ENCODE data around the gene CR1L. TPM values are rescaled to one million over a fixed set of nuclear protein-coding genes. Genes with fewer than 3 reads are reported as not detected.
"Not testable (repeated sequence)": the region's sequence is repeated elsewhere in the genome, so short reads cannot be mapped to it uniquely, and the experiment has no call there.

CR1L gene
- total RNA-seq, 1 donor from 2014 or later = not detected

DNA sequence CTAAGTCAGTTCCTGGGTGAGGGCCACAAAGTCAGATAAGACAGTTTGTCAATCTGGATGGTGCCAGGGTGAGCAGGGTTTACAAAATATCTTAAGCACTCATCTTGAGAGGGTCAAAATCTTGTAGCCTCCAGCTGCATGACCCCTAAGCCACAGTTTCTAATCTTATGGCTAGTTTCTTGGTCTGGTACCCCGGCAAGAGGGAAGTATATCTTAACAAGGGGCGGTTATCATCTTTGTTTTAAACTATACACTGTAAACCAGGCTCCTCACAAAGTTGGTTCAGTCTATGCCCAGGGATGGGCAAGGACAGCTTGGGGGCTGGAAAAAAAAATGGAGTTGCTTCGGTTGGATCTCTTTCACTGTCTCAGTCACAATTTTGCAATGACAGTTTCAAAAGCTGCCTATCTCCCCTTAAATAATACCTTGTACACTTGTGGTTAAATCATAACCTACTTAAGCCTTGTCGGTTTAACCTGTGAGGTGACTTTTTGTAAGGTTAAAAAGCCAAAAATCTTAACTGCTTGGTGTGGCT lies 99.1 kb downstream of the CR1L start:
- no peak for DNase-seq (ENCODE audit: low read depth)

DNA sequence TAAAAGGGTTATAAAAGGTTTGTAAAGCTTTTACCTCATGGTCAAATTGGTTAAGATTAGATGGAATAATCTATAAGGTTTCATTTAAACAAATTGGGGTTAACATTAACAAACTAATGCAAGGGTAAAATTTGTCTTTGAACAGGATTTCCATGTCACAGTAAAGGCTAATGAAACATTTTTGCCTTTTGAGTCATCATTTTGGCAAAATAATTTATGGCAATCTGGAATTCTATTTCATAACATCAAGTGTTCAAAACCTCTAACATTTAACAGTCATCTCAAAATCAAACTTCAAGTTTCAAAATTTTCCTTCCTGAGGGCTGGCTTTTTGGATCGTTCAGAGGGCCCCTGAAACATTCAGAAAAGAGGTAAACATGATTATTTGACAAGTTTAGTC lies 100.4 kb downstream of the CR1L start:
- DNase-seq (ENCODE audit: low read depth) = peak; percentile 5

DNA sequence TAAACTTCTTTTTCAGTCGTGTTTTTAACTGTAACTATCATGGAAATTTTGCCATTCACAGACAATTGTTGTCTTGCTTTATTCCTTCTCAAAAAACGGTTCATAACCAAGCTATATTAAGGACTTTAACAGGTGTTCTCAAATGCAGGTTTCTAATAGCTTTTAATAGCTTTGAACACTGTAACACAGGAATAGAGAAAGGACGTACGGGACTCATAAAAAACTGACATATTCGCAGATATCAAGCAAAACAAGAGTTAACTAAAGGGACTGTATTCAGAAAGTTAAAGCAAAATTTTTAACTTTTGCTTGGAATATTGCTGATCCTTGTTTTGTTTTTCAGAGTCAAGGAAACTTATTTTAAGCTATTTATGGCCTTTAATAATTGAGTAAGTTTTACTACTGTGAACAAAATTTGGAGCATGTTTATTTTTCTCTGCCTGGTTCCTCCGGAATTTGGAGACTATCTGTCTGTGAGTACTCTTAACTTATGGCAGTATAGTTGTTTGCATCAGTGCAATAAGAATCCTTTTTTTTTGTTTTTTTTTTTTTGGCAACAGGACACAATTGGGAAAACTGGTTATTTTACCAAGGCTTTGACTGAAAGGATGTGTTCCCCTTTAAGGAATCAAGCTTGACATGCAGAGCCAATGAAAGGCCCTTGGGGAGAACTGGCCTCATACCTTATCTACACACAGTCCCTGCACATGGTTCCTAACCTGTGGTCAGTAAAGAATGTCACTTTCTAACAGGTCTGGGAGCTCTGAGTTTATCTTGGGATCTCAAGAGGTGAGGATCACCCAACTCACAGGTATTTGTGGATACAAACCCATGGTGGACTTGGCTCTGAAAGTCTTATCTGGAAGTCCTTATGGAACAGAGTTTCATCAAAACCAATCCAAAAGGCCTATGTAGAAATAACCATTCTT lies 101.2 kb downstream of the CR1L start:
- no peak for DNase-seq (ENCODE audit: low read depth)

- no peak for DNase-seq (ENCODE audit: low read depth)
Measured at GRCh38 chr1:207747627-207748492, 102.9 kb downstream of the CR1L start.

GRCh38 chr1:207748737-207749528 lies 104.0 kb downstream of the CR1L start:
- DNase-seq (ENCODE audit: low read depth) = no peak

- no peak for DNase-seq (ENCODE audit: low read depth)
Measured at GRCh38 chr1:207750631-207751305, 105.8 kb downstream of the CR1L start.

- not testable (repeated sequence) for DNase-seq (ENCODE audit: low read depth)
Measured at GRCh38 chr1:207751463-207751789, 106.5 kb downstream of the CR1L start.

DNA sequence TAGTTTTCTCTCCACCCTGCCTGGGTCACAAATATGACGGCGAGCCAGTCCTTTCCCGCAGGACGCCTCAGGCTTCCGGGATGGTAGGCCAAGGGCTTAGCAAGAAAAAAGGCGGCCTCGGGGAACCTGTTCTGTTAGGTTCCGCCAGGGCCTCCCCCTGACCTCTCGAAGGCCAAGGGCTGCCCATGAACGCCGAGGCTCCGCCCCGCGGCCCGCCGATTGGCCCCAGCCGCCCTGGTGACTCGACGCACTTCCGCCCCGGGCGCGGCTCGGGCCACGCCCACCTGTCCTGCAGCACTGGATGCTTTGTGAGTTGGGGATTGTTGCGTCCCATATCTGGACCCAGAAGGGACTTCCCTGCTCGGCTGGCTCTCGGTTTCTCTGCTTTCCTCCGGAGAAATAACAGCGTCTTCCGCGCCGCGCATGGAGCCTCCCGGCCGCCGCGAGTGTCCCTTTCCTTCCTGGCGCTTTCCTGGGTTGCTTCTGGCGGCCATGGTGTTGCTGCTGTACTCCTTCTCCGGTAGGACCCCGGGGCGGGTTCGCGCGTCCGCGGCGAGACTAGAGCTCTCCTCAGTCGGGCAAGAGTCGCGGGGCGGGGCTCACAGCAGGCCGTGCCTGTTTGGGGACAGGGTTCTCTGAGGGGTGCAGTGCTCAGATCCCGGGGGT lies 107.0 kb downstream of the CR1L start, which contains the start of gene CD46:
CD46 (plus strand) TSS at position 265 of the 666 bp plus-strand sequence; CDS start at position 424, 159 bp downstream.
- peak; percentile 95 for DNase-seq (ENCODE audit: low read depth)

DNA sequence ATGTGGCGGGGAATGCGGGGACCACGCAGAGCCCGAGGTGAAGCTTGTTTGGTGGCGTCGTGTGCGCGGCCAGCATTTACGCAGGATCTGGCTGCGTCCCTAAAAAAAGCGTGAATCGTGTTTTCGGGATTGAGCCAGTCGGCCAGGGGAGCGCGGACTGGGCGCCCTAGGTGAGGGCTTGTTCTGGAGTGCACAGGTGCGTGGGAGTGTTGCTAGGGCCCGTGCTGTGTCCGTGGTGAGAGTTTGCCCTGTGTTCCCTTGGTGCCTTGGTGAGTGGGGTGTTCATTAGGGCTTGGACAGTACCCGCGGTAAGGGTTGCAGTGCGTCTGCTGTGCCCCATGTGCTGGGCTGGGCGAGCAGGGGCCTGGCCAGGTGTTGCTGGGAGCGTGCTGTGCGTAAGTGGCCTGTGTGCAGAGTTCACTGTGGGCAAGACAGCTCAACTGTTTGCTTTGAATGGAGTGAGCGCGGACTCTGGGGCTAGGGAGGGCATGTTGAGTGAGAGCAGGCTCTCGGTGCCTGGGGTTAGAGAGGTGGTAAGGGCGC lies 107.6 kb downstream of the CR1L start:
- DNase-seq (ENCODE audit: low read depth) = peak; percentile 30

- no peak for DNase-seq (ENCODE audit: low read depth)
Measured at GRCh38 chr1:207753611-207754010, 108.7 kb downstream of the CR1L start.

GRCh38 chr1:207754011-207754410 lies 109.1 kb downstream of the CR1L start:
- no peak for DNase-seq (ENCODE audit: low read depth)

DNA sequence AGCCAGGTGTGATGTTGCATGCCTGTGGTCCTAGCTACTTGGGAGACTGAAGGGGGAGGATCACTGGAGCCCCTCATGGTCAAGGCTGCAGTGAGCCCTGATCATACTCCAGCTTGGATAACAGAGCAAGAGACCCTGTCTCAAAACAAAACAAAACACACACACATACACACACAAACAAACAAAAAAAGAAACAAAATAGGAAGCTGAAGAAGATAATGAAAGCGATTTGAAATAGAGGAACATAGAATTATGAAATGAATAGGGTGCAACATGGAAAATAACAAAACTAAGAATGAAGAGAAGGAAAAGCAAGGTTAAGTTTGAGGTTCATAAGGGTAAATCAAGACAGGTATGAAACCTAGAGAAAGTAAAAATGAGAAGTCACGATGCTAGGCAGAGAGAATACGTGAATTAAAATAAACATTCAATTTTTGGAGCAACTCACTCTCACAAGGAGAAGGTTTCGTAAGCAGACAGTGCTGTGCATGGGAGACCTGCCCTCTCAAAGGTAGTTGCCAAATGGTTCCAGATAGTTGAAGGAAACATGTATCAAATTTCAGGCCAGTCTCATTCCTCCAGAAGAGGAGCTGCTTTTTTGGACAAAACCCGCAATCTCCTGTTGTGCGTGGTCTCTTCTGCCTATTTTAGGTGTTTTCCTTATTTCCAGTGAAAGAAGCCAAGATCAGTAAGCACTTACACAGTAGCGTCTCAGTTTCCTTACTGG lies 110.2 kb downstream of the CR1L start:
- no peak for DNase-seq (ENCODE audit: low read depth)

- DNase-seq (ENCODE audit: low read depth) = no peak
Measured at GRCh38 chr1:207755846-207756693, 111.1 kb downstream of the CR1L start.

GRCh38 chr1:207762622-207763021 lies 117.7 kb downstream of the CR1L start:
- DNase-seq (ENCODE audit: low read depth) = no peak

GRCh38 chr1:207763091-207763490 lies 118.2 kb downstream of the CR1L start:
- no peak for DNase-seq (ENCODE audit: low read depth)

GRCh38 chr1:207763972-207764371 lies 119.0 kb downstream of the CR1L start:
- no peak for DNase-seq (ENCODE audit: low read depth)

GRCh38 chr1:207766569-207766968 lies 121.6 kb downstream of the CR1L start:
- DNase-seq (ENCODE audit: low read depth) = no peak

DNA sequence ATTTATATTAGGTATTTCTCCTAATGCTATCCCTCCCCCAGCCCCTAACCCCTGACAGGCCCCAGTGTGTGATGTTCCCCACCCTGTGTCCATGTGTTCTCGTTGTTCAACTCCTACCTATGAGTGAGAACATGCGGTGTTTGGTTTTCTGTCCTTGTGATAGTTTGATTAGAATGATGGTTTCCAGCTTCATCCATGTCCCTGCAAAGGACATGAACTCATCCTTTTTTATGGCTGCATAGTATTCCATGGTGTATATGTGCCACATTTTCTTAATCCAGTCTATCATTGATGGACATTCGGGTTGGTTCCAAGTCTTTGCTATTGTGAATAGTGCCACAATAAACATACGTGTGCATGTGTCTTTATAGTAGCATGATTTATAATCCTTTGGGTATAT lies 125.6 kb downstream of the CR1L start:
- DNase-seq (ENCODE audit: low read depth) = not testable (repeated sequence)
